HUES6 (cell line): ENCODE results near the gene WNT11.

Source experiments
- H3K27ac ChIP-seq: 2 replicates; pipeline ENCODE4 v1.7.0; 2013; ENCODE audit warnings: low read depth, mild to moderate bottlenecking, low read length, inconsistent platforms
- H3K27me3 ChIP-seq: 2 replicates; pipeline ENCODE4 v1.6.1; 2013; ENCODE audit warnings: low read length; ENCODE audit not compliant: control insufficient read depth, insufficient read depth
- H3K36me3 ChIP-seq: 2 replicates; pipeline ENCODE4 v1.6.1; 2013; ENCODE audit warnings: low read length; ENCODE audit not compliant: control insufficient read depth, insufficient read depth
- H3K4me1 ChIP-seq: 2 replicates; pipeline ENCODE4 v1.6.1; 2013; ENCODE audit warnings: low read length; ENCODE audit not compliant: control insufficient read depth, insufficient read depth
- H3K4me3 ChIP-seq: 2 replicates; pipeline ENCODE4 v1.5.1; 2013; ENCODE audit warnings: low read depth, low read length
- H3K9ac ChIP-seq: one replicate; pipeline ENCODE4 v1.6.1; 2013; ENCODE audit warnings: mild to moderate bottlenecking, low read length
- H3K9me3 ChIP-seq: 2 replicates; pipeline ENCODE4 v1.6.1; 2013; ENCODE audit warnings: low read depth, low read length; ENCODE audit not compliant: control insufficient read depth, insufficient read depth

Gene WNT11

DNA sequence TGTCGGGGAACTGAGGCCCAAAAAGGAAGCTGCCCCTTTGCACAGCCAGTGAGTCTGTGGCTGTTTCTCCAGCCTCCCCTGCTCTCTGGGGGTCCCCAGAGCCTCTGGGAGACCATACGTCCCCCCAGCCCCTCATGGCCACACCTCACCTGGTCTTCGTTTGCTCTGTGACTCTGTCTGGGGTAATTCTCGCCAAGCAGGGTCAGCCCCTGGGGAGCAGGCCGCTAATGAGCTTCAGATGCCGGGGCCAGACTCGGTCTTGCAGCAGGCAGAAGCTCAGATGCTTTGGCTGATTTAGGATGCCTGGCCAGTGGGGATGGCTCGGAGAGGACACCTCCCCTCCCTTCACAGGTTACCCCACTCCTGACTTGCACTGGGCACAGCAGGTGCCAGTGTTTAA lies 24.1 kb upstream of the WNT11 start:
- H3K9me3 ChIP-seq = no peaks in the 10 kb centered on the region
- peaks cover 11% of the 10 kb centered on the region for H3K4me1 ChIP-seq
- H3K4me3 ChIP-seq = no peak overlapping the region
- H3K27me3 ChIP-seq = no peaks in the 10 kb centered on the region; the same call in 1 of the 2 replicates
- H3K9ac ChIP-seq = no peak overlapping the region
- no peaks in the 10 kb centered on the region for H3K36me3 ChIP-seq
- no peak overlapping the region for H3K27ac ChIP-seq

GRCh38 chr11:76229690-76230240 lies 23.5 kb upstream of the WNT11 start:
- H3K27ac ChIP-seq = no peak overlapping the region
- peaks cover 11% of the 10 kb centered on the region for H3K4me1 ChIP-seq
- no peak overlapping the region for H3K9ac ChIP-seq
- H3K27me3 ChIP-seq = no peaks in the 10 kb centered on the region; the same call in 1 of the 2 replicates
- no peaks in the 10 kb centered on the region for H3K36me3 ChIP-seq
- no peak overlapping the region for H3K4me3 ChIP-seq
- H3K9me3 ChIP-seq = no peaks in the 10 kb centered on the region

DNA sequence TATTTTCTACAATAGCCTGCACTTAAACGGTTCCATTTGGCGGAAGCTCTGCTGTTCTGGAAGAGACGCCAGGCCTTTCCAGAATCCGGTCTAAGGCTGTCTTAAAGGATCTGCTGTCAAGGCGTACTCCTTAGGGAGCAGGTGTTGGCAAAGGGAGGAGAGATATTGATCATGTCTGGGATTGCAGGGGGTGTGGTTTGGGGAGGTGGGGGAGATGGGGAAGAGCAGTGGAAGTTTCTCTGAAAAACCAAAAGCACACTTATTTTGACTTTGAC lies 22.5 kb upstream of the WNT11 start:
- H3K36me3 ChIP-seq = no peaks in the 10 kb centered on the region
- no peaks in the 10 kb centered on the region; the same call in 1 of the 2 replicates for H3K27me3 ChIP-seq
- H3K4me3 ChIP-seq = no peak overlapping the region
- peaks cover 2% of the 10 kb centered on the region for H3K4me1 ChIP-seq
- no peak overlapping the region for H3K9ac ChIP-seq
- H3K27ac ChIP-seq = no peak overlapping the region
- H3K9me3 ChIP-seq = no peaks in the 10 kb centered on the region

DNA sequence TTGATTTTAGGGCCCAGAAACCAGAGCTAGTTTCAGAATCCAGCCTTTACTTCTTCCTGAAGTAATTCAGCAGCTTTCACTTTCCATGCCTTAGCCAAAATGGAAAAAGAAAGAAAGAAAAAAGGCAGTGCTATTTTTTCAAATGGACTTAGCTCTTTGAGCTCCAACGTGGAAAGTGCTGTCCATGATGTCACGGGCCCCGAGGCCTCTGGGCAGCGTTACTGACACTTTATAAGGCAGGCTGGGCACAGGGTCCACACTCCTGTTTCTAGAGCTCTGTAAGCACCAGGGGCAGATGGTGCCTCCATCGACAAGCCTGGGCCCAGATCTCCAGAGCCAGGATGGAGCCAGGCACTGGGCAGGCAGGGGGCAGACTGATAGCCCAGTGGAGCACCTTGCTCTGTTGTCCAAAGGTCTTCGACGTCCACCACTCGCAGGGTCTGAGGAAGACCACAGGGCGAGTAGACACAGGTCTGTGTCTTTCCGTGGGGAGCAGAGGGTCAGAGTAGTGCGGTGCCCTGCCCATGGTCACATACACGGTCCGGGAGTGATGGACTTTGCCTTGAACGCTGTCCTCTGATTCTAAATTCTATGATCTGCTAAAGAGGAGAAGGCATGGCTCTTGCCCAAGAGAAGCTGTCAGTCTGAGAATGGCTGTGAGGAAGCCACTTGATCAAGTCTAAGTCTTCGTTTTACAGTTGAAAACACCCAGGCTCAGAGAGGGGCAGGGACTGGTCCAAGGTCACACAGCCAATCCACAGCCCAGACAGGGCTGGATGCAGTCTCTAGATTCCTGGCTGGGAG lies 22.0 kb upstream of the WNT11 start:
- Histone ChIP-seq H3K36me3 (no peaks in the 10 kb centered on the region), H3K9ac (no peak overlapping the region), H3K9me3 (no peaks in the 10 kb centered on the region), H3K4me3 (no peak overlapping the region), H3K4me1 (no peaks in the 10 kb centered on the region), H3K27ac (no peak overlapping the region), H3K27me3 (no peaks in the 10 kb centered on the region)

DNA sequence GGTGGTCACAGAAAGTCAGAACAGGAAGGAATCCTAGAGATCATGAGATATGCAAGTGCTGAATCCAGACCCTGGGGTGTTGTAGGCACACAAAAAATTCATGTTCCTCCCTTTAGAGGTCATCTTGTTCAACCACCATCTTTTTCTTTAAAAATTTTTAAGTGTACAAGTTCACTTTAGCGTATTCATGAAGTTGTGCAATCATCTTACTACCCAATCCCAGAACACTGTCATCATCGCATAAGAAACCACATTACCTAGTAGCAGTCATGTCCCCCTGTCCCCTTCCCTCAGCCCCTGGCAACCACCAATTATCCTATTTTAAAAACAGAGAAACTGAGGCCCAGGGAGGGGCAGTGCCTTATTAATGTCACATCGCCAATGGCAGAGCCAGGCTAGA lies 20.3 kb upstream of the WNT11 start:
- H3K4me3 ChIP-seq = no peak overlapping the region
- no peaks in the 10 kb centered on the region for H3K27me3 ChIP-seq
- H3K9me3 ChIP-seq = no peaks in the 10 kb centered on the region
- no peaks in the 10 kb centered on the region for H3K36me3 ChIP-seq
- H3K4me1 ChIP-seq = no peaks in the 10 kb centered on the region
- H3K9ac ChIP-seq = no peak overlapping the region
- H3K27ac ChIP-seq = no peak overlapping the region

GRCh38 chr11:76225122-76225611 lies 18.9 kb upstream of the WNT11 start:
- H3K9me3 ChIP-seq = no peaks in the 10 kb centered on the region

DNA sequence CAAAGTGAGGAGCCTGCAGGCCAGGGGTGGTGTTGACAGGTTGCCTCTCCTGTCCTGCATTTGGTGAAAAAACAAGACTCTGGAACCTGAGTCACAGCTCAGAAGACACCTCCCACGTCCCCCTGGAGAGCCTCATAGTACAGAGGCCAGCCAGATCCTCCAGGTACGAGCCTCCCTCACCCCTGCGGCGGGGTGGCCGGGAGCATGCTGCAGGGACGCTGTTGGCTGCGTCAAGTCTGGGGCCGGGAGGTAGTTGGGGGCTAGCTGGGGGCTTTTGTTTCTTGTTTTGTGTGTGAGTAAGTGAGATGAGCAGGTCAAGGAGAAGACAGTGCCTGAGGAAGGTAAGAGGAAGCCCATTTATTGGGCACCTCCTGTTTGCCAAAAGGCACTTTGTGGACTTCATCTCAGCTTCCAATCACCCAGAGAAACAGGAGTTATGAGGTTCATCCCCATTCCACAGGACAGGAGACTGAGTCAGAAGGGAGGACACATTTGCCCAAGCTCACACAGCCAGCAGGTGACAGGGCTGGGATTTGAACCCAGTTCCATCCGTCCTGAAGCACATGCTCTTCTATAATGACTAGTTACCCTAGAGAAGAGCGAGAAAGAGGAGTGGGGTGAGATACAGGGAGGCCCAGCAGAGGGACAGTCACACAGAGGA lies 18.3 kb upstream of the WNT11 start:
- Histone ChIP-seq H3K36me3 (no peaks in the 10 kb centered on the region), H3K4me3 (no peak overlapping the region), H3K27me3 (no peaks in the 10 kb centered on the region), H3K9me3 (no peaks in the 10 kb centered on the region), H3K4me1 (no peaks in the 10 kb centered on the region; the same call in 1 of the 2 replicates), H3K9ac (no peak overlapping the region), H3K27ac (no peak overlapping the region)

More at GRCh38 chr11:76225122-76225611, 18.9 kb upstream of the WNT11 start:
- no peak overlapping the region for H3K27ac ChIP-seq
- H3K9ac ChIP-seq = no peak overlapping the region
- no peaks in the 10 kb centered on the region for H3K4me1 ChIP-seq
- H3K36me3 ChIP-seq = no peaks in the 10 kb centered on the region
- no peaks in the 10 kb centered on the region for H3K27me3 ChIP-seq
- H3K4me3 ChIP-seq = no peak overlapping the region

- Histone ChIP-seq H3K9ac (no peak overlapping the region), H3K27ac (no peak overlapping the region), H3K27me3 (no peaks in the 10 kb centered on the region), H3K36me3 (no peaks in the 10 kb centered on the region), H3K9me3 (no peaks in the 10 kb centered on the region), H3K4me3 (no peak overlapping the region), H3K4me1 (peaks cover 3% of the 10 kb centered on the region; the same call in 1 of the 2 replicates)
Measured at GRCh38 chr11:76221365-76221764, 15.1 kb upstream of the WNT11 start.

DNA sequence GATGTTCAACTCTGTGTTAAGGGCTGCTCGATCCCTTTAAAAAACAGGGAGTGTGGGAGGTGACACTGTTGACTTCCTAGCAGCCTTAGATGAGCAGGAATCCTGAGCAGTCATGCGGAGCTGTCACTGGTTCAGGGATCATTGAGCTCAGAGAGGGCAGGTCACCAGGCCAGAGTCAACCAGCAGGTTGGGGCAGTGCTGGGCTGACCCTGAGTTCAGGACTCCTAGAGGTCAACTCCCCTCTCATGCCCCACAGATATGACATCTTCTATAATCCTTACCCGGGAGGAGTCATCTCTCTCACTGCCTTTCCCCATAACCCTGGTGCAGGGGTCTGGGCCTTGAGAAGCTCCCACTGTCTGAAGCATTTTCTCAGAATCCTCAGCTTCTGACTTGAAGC lies 12.9 kb upstream of the WNT11 start:
- Histone ChIP-seq H3K4me1 (peaks cover 7% of the 10 kb centered on the region; the same call in 1 of the 2 replicates), H3K36me3 (no peaks in the 10 kb centered on the region), H3K9ac (no peak overlapping the region), H3K27me3 (no peaks in the 10 kb centered on the region), H3K27ac (no peak overlapping the region), H3K9me3 (no peaks in the 10 kb centered on the region), H3K4me3 (no peak overlapping the region)

DNA sequence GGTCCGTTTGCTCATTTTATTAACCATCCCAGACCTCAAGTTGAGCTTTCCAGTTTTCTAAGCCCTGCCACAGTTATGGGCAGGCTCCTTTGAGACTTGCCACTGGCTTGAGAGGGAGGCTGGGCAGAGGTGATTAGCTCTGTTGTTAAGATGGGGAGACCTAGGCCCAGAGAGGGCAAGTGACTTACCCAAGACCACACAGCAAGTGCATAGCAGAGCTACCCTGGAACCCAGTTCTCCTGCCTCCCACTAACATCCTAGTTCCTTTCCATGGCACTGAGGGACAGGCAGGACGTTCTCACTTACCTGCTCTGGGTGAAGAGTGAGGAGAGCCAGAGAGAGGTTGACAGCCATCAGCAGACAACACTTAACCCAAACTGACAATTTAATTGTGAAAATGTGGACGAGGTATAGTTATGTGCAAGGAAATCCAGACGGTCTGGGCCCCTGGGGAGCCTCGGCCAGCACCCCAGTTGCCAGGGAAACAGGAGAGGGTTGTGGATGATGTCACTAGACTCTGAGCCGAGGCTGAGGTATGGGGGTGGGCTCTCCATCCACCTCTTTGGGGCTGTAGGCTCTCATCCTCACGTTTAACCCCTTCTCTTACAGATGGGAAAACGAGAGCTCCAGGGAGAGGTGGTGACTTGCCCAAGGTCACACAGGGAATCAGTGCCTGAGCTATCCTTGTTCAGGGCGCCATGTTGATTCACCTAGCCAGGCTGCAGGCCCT lies 12.3 kb upstream of the WNT11 start:
- no peak overlapping the region for H3K27ac ChIP-seq
- no peaks in the 10 kb centered on the region for H3K36me3 ChIP-seq
- H3K27me3 ChIP-seq = peaks cover 2% of the 10 kb centered on the region; the same call in 1 of the 2 replicates
- H3K4me3 ChIP-seq = no peak overlapping the region
- no peak overlapping the region for H3K9ac ChIP-seq
- H3K4me1 ChIP-seq = peaks cover 7% of the 10 kb centered on the region; the same call in 1 of the 2 replicates
- no peaks in the 10 kb centered on the region for H3K9me3 ChIP-seq
